Suprapubic skin (tissue), 4 donors: Measurements from ENCODE around the gene C1QC. TPM values are rescaled to one million over a fixed set of nuclear protein-coding genes. Genes with fewer than 3 reads are reported as not detected.

Experiments
- DNase-seq, 2 donors: peaks; one replicate each; pipeline ENCODE4 v3.0.0-alpha.2; 2019; ENCODE audit warnings: low spot score in 2 of 2
- H3K27ac ChIP-seq: fragments of 200-600 bp; sonication (generic); one replicate; pipeline ENCODE4 v1.5.1; 2019
- H3K27me3 ChIP-seq: fragments of 200-600 bp; sonication (generic); one replicate; pipeline ENCODE4 v1.5.1; 2019
- H3K36me3 ChIP-seq: fragments of 200-600 bp; sonication (generic); one replicate; pipeline ENCODE4 v1.5.1; 2019
- H3K4me1 ChIP-seq: fragments of 200-600 bp; sonication (generic); one replicate; pipeline ENCODE4 v1.5.1; 2019
- H3K4me3 ChIP-seq: fragments of 200-600 bp; sonication (generic); one replicate; pipeline ENCODE4 v1.5.1; 2019; ENCODE audit warnings: mild to moderate bottlenecking
- H3K9me3 ChIP-seq: fragments of 200-600 bp; sonication (generic); one replicate; pipeline ENCODE4 v1.5.1; 2019
- EP300 ChIP-seq: sonication (generic); formaldehyde crosslinking; IDR thresholded peaks from one replicate; pipeline ENCODE4 v1.6.1; 2017; ENCODE audit warnings: antibody characterized with exemption
- POLR2A ChIP-seq, 2 donors: fragments of 450-650 bp; IDR thresholded peaks; one replicate each; pipeline ENCODE4 v1.6.1; 2017; ENCODE audit warnings: antibody characterized with exemption in 2 of 2, mild to moderate bottlenecking in 2 of 2, moderate library complexity in 2 of 2
- POLR2AphosphoS5 ChIP-seq, 3 donors: sonication (generic); formaldehyde crosslinking; IDR thresholded peaks; one replicate each; pipeline ENCODE4 v1.6.1; 2017; ENCODE audit warnings: antibody characterized with exemption in 3 of 3
- WGBS: methylation state at CpG from one replicate; pipeline ENCODE4 v1.1.5; 2018; 5-methylcytosine and 5-hydroxymethylcytosine counted together
- total RNA-seq, 4 donors: library from RNA; depleted of rRNA; stranded (reverse); fragments of >200 nt; gene quantifications; one replicate each; pipeline ENCODE4 v1.1.0, GENCODE V29; 2016
- TF ChIP-seq, protein P1 (sequence below), 2 donors: fragments of 200-600 bp in 1 of 2; fragments of 450-650 bp in 1 of 2; sonication (generic) in 1 of 2; IDR thresholded peaks; one replicate each; pipeline ENCODE4 v1.5.1; 2016 to 2019; ENCODE audit warnings: antibody characterized with exemption in 2 of 2, mild to moderate bottlenecking in 1 of 2, moderate library complexity in 1 of 2

Gene C1QC
- total RNA-seq, 4 donors from 2014 or later = 6.5 to 31.9 (median 20.4) TPM

DNA sequence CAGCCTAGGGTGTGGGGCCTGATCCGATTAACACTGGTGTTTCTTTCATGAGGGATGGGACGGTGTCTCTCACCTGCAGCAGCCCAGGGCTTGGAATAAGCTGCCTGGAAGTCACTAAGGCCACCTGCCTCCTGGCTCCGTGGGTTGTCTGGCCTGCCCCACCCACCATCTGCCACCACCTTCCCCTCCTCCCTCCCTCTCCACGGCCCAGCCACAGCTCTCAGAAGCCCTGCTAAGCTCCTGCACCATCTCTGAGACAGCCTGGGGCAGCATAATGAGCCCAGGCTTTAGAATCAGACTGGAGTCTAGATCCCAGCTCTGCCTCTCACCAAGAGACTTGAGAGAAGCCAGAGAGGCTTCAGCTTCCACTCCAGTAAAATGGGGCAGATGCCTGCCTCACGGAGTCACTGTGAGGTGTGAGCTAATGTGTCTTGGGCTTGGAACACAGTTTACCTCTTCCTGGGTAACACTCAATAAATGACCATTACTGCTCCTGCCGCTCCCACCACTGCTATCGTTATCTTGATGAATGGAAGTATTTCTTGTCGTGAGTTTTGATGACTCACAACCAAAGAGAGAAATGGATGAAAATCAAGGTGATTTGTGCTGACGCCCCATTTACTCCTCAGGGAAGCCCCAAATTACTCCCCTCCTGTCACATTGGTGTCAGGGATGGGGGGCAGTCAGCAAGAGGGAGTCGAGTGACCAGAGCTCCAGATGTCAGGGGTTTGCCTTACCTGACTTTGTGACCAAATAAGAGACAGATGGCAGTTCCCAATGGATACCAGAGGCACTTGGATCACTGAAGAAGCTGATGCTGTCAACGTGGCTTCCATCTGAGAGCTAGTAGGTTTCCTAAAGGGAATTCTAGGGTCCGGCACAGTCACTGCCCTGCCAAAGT is 30.5 kb upstream of the C1QC start:
- no peaks in the 10 kb centered on the region for H3K36me3 ChIP-seq
- TF ChIP-seq POLR2A (IDR thresholded peaks at IDR 0.05) (no peak), EP300 (no peak), POLR2AphosphoS5 (IDR thresholded peaks at IDR 0.05) (no peak)
- TF ChIP-seq, protein P1, sequence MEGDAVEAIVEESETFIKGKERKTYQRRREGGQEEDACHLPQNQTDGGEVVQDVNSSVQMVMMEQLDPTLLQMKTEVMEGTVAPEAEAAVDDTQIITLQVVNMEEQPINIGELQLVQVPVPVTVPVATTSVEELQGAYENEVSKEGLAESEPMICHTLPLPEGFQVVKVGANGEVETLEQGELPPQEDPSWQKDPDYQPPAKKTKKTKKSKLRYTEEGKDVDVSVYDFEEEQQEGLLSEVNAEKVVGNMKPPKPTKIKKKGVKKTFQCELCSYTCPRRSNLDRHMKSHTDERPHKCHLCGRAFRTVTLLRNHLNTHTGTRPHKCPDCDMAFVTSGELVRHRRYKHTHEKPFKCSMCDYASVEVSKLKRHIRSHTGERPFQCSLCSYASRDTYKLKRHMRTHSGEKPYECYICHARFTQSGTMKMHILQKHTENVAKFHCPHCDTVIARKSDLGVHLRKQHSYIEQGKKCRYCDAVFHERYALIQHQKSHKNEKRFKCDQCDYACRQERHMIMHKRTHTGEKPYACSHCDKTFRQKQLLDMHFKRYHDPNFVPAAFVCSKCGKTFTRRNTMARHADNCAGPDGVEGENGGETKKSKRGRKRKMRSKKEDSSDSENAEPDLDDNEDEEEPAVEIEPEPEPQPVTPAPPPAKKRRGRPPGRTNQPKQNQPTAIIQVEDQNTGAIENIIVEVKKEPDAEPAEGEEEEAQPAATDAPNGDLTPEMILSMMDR (IDR thresholded peaks at IDR 0.05) = no peak
- no peaks in the 10 kb centered on the region for H3K4me1 ChIP-seq
- DNase-seq = no peak
- no peak overlapping the region for H3K27ac ChIP-seq
- no peaks in the 10 kb centered on the region for H3K9me3 ChIP-seq
- WGBS = 43% methylated on average over 11 of the region's 12 CpGs
- H3K4me3 ChIP-seq = no peak overlapping the region
- H3K27me3 ChIP-seq = peaks cover 94% of the 10 kb centered on the region

DNA sequence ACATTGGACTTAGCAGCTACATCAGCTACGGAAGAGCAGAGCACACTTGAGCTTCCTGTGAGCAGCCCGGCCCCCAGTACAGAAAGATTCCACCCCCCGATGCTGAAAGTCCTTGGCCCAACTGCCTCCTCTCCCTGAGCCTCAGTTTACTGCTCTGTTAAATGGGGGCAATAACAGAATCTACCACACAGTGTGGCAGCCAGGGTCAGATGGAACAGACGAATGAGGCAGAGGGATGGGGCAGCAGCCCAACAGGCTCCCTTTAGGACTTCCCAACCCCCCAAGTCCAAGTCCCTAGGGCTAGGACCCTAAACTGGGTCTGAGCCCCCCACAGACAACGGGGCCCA is 29.9 kb upstream of the C1QC start:
- no peak overlapping the region for H3K27ac ChIP-seq
- peaks cover 94% of the 10 kb centered on the region for H3K27me3 ChIP-seq
- H3K36me3 ChIP-seq = no peaks in the 10 kb centered on the region
- H3K4me3 ChIP-seq = no peak overlapping the region
- no peak for DNase-seq
- WGBS = 80% methylated on average over 1 of the region's 5 CpGs
- H3K4me1 ChIP-seq = no peaks in the 10 kb centered on the region
- TF ChIP-seq EP300 (no peak), POLR2A (IDR thresholded peaks at IDR 0.05) (no peak), POLR2AphosphoS5 (IDR thresholded peaks at IDR 0.05) (no peak)
- TF ChIP-seq, protein P1 (IDR thresholded peaks at IDR 0.05) = no peak
- no peaks in the 10 kb centered on the region for H3K9me3 ChIP-seq

DNA sequence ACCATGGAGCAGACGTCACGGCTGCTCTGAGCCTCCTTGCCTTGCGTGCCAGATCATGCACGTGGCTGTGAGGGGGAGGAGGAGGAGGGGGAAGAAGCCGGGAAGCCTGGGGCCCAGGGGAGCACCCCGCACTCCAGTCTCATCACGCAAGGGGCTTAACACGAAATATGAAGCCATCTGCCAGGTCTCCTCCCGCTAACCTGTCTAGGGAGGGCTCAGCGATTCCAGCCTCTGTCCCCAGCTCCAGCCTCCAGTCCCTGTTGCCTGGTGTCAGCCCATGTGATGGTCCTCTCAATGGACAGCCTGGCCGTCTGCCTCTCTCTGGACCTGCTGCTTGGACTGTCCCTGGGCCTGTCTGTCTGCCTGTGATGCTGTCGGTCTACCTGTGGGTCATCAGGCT is 29.5 kb upstream of the C1QC start:
- Histone ChIP-seq H3K27me3 (peaks cover 94% of the 10 kb centered on the region), H3K27ac (no peak overlapping the region), H3K36me3 (no peaks in the 10 kb centered on the region), H3K4me1 (no peaks in the 10 kb centered on the region), H3K9me3 (no peaks in the 10 kb centered on the region), H3K4me3 (no peak overlapping the region)
- DNase-seq = no peak
- 71% methylated on average over 5 of the region's 12 CpGs for WGBS
- TF ChIP-seq, protein P1 (IDR thresholded peaks at IDR 0.05) = no peak
- TF ChIP-seq EP300 (no peak), POLR2A (IDR thresholded peaks at IDR 0.05) (no peak), POLR2AphosphoS5 (IDR thresholded peaks at IDR 0.05) (no peak)

DNA sequence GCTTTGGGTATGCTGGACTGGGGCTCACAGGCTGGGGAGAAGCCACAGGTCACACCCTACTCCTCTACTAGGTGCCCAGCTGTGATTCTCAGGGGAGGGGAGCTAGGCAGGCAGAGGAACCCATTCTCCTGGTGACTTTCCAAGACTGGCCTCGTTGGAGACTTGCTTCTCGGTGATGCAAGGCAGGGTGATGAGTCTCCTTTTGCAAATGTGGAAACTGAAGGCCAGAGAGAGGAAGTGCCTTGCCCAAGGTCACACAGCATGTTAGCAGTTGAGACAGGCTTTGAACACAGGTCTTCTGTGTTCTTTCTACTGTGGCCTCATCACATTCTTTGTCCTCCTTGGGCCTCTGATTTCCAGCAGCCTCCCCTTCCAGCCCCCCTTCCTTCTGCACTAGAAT is 27.5 kb upstream of the C1QC start:
- WGBS = 83% methylated on average over 2 of the region's 2 CpGs
- DNase-seq = no peak
- H3K27me3 ChIP-seq = peaks cover 96% of the 10 kb centered on the region
- H3K27ac ChIP-seq = no peak overlapping the region
- no peaks in the 10 kb centered on the region for H3K4me1 ChIP-seq
- TF ChIP-seq POLR2AphosphoS5 (IDR thresholded peaks at IDR 0.05) = no peak
- TF ChIP-seq POLR2A (IDR thresholded peaks at IDR 0.05) = no peak
- no peaks in the 10 kb centered on the region for H3K9me3 ChIP-seq
- H3K4me3 ChIP-seq = no peak overlapping the region
- no peaks in the 10 kb centered on the region for H3K36me3 ChIP-seq

DNA sequence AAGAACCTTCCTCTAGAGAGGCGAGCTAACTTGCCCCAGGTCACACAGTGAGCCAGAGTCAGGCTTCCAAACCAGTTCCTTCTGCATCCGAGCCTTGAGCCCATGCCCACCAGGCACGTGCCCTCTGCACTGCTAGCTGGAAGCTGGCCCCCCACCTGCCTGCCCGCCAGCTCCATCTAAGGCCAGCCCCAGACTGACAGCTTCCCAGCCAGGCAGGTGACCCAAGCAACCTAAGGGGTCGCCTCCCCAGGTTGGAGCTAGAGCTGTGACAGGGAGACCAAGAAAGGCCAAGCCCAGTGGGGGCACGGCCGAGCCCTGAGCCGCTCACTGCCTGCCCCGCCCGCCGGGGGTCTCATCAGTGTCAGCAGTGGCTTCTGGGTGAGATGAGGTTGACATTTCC is 26.9 kb upstream of the C1QC start:
- Histone ChIP-seq H3K27me3 (peaks cover 96% of the 10 kb centered on the region), H3K27ac (no peak overlapping the region), H3K9me3 (no peaks in the 10 kb centered on the region), H3K4me3 (no peak overlapping the region), H3K36me3 (no peaks in the 10 kb centered on the region), H3K4me1 (no peaks in the 10 kb centered on the region)
- DNase-seq = no peak
- TF ChIP-seq, protein P1 (IDR thresholded peaks at IDR 0.05) = no peak
- TF ChIP-seq POLR2AphosphoS5 (IDR thresholded peaks at IDR 0.05) = no peak
- TF ChIP-seq EP300 = no peak
- TF ChIP-seq POLR2A (IDR thresholded peaks at IDR 0.05) = no peak
- 60% methylated on average over 2 of the region's 11 CpGs for WGBS
